GM21737 (cell line): ENCODE measurements around the gene COX4I2.
"Not testable (repeated sequence)": the region's sequence is repeated elsewhere in the genome, so short reads cannot be mapped to it uniquely, and the experiment has no call there.

Experiments
- ATAC-seq: cut with Tn5 transposase; IDR thresholded peaks from one replicate; pipeline ENCODE4 v1.9.1; 2021; ENCODE audit warnings: mild to moderate bottlenecking, moderate library complexity; ENCODE audit not compliant: unreplicated experiment

The COX4I2 gene

GRCh38 chr20:31637660-31638059, at the start of gene COX4I2:
Gene COX4I2 (plus strand): TSS chr20:31637912. CDS start chr20:31639018, 1,106 bp downstream.
- ATAC-seq = no peak

- ATAC-seq = no peak
Measured at GRCh38 chr20:31590717-31591225, 46.9 kb upstream of the COX4I2 start.

- ATAC-seq = no peak
Measured at GRCh38 chr20:31593221-31594001, 44.3 kb upstream of the COX4I2 start.

GRCh38 chr20:31594002-31594557, 43.6 kb upstream of the COX4I2 start:
- no peak for ATAC-seq

GRCh38 chr20:31594558-31595379, 42.9 kb upstream of the COX4I2 start:
- ATAC-seq = no peak

- no peak for ATAC-seq
Measured at GRCh38 chr20:31595380-31595653, 42.4 kb upstream of the COX4I2 start.

- ATAC-seq = no peak
Measured at GRCh38 chr20:31595654-31596411, 41.9 kb upstream of the COX4I2 start.

- not testable (repeated sequence) for ATAC-seq
Measured at GRCh38 chr20:31596412-31596715, 41.3 kb upstream of the COX4I2 start.

- no peak for ATAC-seq
Measured at GRCh38 chr20:31596831-31597480, 40.8 kb upstream of the COX4I2 start.

GRCh38 chr20:31597481-31597855, 40.2 kb upstream of the COX4I2 start:
- no peak for ATAC-seq

- ATAC-seq = no peak
Measured at GRCh38 chr20:31602431-31602778, 35.3 kb upstream of the COX4I2 start.

GRCh38 chr20:31602779-31603441, 34.8 kb upstream of the COX4I2 start:
- no peak for ATAC-seq

- peak; percentile 49 for ATAC-seq
Measured at GRCh38 chr20:31603822-31604566, 33.7 kb upstream of the COX4I2 start.

- ATAC-seq = no peak
Measured at GRCh38 chr20:31604567-31605030, 33.1 kb upstream of the COX4I2 start.

GRCh38 chr20:31605031-31605901, 32.4 kb upstream of the COX4I2 start, which contains the start of gene ID1:
Gene ID1 (plus strand): TSS chr20:31605289. CDS start chr20:31605388, 99 bp downstream.
- peak; percentile 88 for ATAC-seq

GRCh38 chr20:31605902-31606803, 31.6 kb upstream of the COX4I2 start:
- no peak for ATAC-seq
